Endothelial cell of umbilical vein (primary cell): ENCODE data around the gene CCDC187.

Experiments
- CTCF ChIP-seq, 2 donors: IDR thresholded peaks; 1 replicate in 1 of 2; 2 replicates in 1 of 2; pipeline ENCODE4 v1.5.1; 2011; ENCODE audit warnings: low read length in 2 of 2, mild to moderate bottlenecking in 2 of 2, moderate library complexity in 2 of 2, control low read depth in 1 of 2, inconsistent platforms in 1 of 2, low read depth in 1 of 2; ENCODE audit not compliant: insufficient read depth in 1 of 2; ENCODE audit errors: extremely low read depth in 1 of 2
- JUN ChIP-seq: IDR thresholded peaks from 2 replicates; pipeline ENCODE4 v1.6.1; 2011; ENCODE audit warnings: borderline replicate concordance, low read depth; ENCODE audit not compliant: insufficient read length, insufficient read depth
- POLR2A ChIP-seq: IDR thresholded peaks from 2 replicates; pipeline ENCODE4 v1.6.1; 2012; ENCODE audit warnings: low read depth, mild to moderate bottlenecking, control low read depth, low read length

GRCh38 chr9:136220017-136220729 lies 83.7 kb downstream of the CCDC187 start:
- TF ChIP-seq POLR2A (no peak), CTCF (IDR thresholded peaks at IDR 0.05; ENCODE audit: extremely low read depth in 1 of 2, insufficient read depth in 1 of 2, low read depth in 1 of 2, low read length in 2 of 2) (no peak), JUN (no peak)
